HEK293T (cell line): Measurements from ENCODE around the gene PLD1.

Experiments
- ARNT ChIP-seq: fragments of 450-650 bp; IDR thresholded peaks from 2 replicates; pipeline ENCODE4 v1.6.1; 2017; ENCODE audit warnings: mild to moderate bottlenecking
- BHLHE40 ChIP-seq: fragments of 450-650 bp; IDR thresholded peaks from 2 replicates; pipeline ENCODE4 v1.6.1; 2016; ENCODE audit warnings: mild to moderate bottlenecking, moderate library complexity, borderline replicate concordance
- ELF4 ChIP-seq: fragments of 450-650 bp; IDR thresholded peaks from 2 replicates; pipeline ENCODE4 v1.6.1; 2017; ENCODE audit warnings: antibody characterized with exemption
- FOXA1 ChIP-seq: fragments of 450-650 bp; IDR thresholded peaks from 2 replicates; pipeline ENCODE4 v1.6.1; 2016; ENCODE audit warnings: mild to moderate bottlenecking
- FOXK2 ChIP-seq: fragments of 450-650 bp; IDR thresholded peaks from 2 replicates; pipeline ENCODE4 v1.6.1; 2016; ENCODE audit warnings: mild to moderate bottlenecking
- FOXM1 ChIP-seq: fragments of 450-650 bp; IDR thresholded peaks from 2 replicates; pipeline ENCODE4 v1.6.1; 2017; ENCODE audit warnings: mild to moderate bottlenecking, borderline replicate concordance
- L3MBTL2 ChIP-seq: fragments of 450-650 bp; conservative IDR thresholded peaks from 2 replicates; pipeline ENCODE4 v1.6.1; 2016; ENCODE audit warnings: mild to moderate bottlenecking
- LEF1 ChIP-seq: fragments of 450-650 bp; IDR thresholded peaks from 2 replicates; pipeline ENCODE4 v1.6.1; 2017; ENCODE audit warnings: mild to moderate bottlenecking, borderline replicate concordance
- SP1 ChIP-seq: fragments of 450-650 bp; IDR thresholded peaks from 2 replicates; pipeline ENCODE4 v1.6.1; 2017
- SUZ12 ChIP-seq: fragments of 450-650 bp; IDR thresholded peaks from 2 replicates; pipeline ENCODE4 v1.6.1; 2016; ENCODE audit warnings: mild to moderate bottlenecking
- TARDBP ChIP-seq: fragments of 450-650 bp; IDR thresholded peaks from 2 replicates; pipeline ENCODE4 v1.6.1; 2016
- ZNF384 ChIP-seq: fragments of 450-650 bp; IDR thresholded peaks from 2 replicates; pipeline ENCODE4 v1.6.1; 2016
- TF ChIP-seq, protein P1 (sequence below): fragments of 450-650 bp; IDR thresholded peaks from 2 replicates; pipeline ENCODE4 v1.6.1; 2016

DNA sequence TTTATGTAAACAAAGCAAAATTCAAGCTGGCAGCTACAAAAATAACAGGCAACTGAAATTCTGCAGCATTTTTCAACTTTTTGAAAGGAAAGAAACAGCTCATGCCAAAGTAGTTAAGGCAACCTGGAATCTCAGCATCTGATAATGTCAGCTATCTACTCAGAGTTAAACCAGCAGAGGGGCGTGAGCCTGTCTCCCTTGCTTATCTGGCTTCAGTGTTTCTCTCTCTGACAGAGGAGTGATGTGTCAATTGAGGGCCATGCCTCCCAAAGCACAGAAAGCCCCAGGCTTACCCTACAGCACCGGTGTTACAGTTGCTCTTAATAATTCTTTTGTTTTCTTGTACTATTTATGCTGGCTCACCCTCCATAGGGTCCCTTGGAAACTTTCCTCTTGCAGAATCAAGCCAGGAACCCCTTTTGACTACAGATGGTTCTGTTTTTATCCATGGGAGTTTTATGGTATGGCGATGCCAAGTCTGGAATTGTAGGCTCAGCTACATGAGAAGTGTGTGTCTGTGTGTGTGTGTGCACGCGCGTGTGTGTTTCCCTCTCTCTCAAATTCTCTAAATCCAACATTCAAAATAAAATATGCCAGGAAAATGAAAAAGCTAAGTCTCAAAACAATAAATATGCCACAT lies 40.2 kb upstream of the PLD1 start:
- no peak for TF ChIP-seq SP1
- no peak for TF ChIP-seq TARDBP
- TF ChIP-seq LEF1 = no peak
- TF ChIP-seq ZNF384 = no peak
- no peak for TF ChIP-seq BHLHE40
- TF ChIP-seq ARNT = no peak
- no peak for TF ChIP-seq FOXA1
- no peak for TF ChIP-seq FOXM1
- TF ChIP-seq FOXK2 = no peak
- TF ChIP-seq, protein P1, sequence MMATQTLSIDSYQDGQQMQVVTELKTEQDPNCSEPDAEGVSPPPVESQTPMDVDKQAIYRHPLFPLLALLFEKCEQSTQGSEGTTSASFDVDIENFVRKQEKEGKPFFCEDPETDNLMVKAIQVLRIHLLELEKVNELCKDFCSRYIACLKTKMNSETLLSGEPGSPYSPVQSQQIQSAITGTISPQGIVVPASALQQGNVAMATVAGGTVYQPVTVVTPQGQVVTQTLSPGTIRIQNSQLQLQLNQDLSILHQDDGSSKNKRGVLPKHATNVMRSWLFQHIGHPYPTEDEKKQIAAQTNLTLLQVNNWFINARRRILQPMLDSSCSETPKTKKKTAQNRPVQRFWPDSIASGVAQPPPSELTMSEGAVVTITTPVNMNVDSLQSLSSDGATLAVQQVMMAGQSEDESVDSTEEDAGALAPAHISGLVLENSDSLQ = no peak
- no peak for TF ChIP-seq L3MBTL2
- no peak for TF ChIP-seq ELF4
- TF ChIP-seq SUZ12 = no peak
